Lower lobe of right lung (tissue), 2 donors: ENCODE data around the gene RAD18. TPM values are rescaled to one million over a fixed set of nuclear protein-coding genes. Genes with fewer than 3 reads are reported as not detected.

Source experiments
- ATAC-seq, 2 donors: fragments of 200-7000 bp; cut with Tn5 transposase; one replicate each; pipeline ENCODE4 v1.9.1; 2020 to 2022; ENCODE audit warnings: mild to moderate bottlenecking in 2 of 2, moderate library complexity in 2 of 2
- DNase-seq: peaks from one replicate; pipeline ENCODE4 v3.0.0-alpha.2; 2020
- H3K27ac ChIP-seq: fragments of 200-600 bp; one replicate; pipeline ENCODE4 v1.8.0; 2022
- H3K27me3 ChIP-seq: fragments of 200-600 bp; one replicate; pipeline ENCODE4 v1.8.0; 2022; ENCODE audit warnings: low read depth
- H3K36me3 ChIP-seq: fragments of 200-600 bp; one replicate; pipeline ENCODE4 v1.8.0; 2022; ENCODE audit warnings: mild to moderate bottlenecking
- H3K4me1 ChIP-seq: fragments of 200-600 bp; one replicate; pipeline ENCODE4 v1.8.0; 2022
- H3K4me3 ChIP-seq: fragments of 200-600 bp; one replicate; pipeline ENCODE4 v1.8.0; 2022; ENCODE audit warnings: mild to moderate bottlenecking
- H3K9me3 ChIP-seq: fragments of 200-600 bp; one replicate; pipeline ENCODE4 v1.8.0; 2022
- intact Hi-C: fragments of 100-400 bp; cut with DNase I; formaldehyde crosslinking; loops from one replicate; pipeline ENCODE4 v1.11.0; 2022
- total RNA-seq: library from RNA; stranded (reverse); fragmentation: NEBNext Ultra II Directional; extraction: Animal tissue kit (Norgen Biotek cat#: 25700); gene quantifications from one replicate; pipeline ENCODE4 v1.2.1, GENCODE V29; 2021
- TF ChIP-seq, protein P1 (sequence below): fragments of 200-600 bp; IDR thresholded peaks from one replicate; pipeline ENCODE4 v1.8.0; 2022; ENCODE audit warnings: antibody characterized with exemption, mild to moderate bottlenecking
- donor health status: DM: no; HTN: yes; CAD: no; lungs with severe emphysema.

RAD18 gene
- total RNA-seq, 1 donor from 2014 or later: 12.6 TPM

DNA sequence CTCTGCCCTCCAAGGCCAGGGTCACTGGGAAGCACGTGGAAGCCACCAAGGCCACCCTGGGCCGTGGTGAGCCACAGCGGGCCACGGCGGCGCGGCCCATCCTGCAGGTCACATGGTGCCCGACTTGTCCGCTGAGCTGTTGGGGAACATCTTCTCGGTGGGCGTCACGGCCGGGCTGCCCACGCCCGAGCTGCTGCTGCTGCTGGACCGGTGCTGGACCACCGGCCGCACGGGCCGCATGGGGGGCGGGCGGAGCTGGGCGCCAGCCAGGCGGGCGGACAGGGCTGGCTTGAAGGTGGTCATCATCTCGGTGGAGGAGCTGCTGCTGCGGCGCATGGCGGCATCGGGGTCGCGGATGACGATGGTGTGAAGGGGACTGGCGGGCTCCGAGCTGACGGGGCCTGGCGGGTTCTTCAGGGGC, 22.1 kb upstream of the RAD18 start:
- intact Hi-C loops: no loop called here

GRCh38 chr3:8984526-8984925, 21.3 kb upstream of the RAD18 start:
- H3K9me3 ChIP-seq: peaks cover under 1% of the 10 kb centered on the region
- intact Hi-C loops: loop anchor here (5.0 kb wide), 1 partner anchor 318 kb away; no protein-coding TSS in a partner anchor
- ATAC-seq (no peak), DNase-seq (no peak)
- H3K27me3 ChIP-seq: no peaks in the 10 kb centered on the region
- no peak overlapping the region for H3K27ac ChIP-seq
- H3K36me3 ChIP-seq: no peaks in the 10 kb centered on the region
- no peaks in the 10 kb centered on the region for H3K4me1 ChIP-seq
- H3K4me3 ChIP-seq: no peak overlapping the region
- TF ChIP-seq, protein P1, sequence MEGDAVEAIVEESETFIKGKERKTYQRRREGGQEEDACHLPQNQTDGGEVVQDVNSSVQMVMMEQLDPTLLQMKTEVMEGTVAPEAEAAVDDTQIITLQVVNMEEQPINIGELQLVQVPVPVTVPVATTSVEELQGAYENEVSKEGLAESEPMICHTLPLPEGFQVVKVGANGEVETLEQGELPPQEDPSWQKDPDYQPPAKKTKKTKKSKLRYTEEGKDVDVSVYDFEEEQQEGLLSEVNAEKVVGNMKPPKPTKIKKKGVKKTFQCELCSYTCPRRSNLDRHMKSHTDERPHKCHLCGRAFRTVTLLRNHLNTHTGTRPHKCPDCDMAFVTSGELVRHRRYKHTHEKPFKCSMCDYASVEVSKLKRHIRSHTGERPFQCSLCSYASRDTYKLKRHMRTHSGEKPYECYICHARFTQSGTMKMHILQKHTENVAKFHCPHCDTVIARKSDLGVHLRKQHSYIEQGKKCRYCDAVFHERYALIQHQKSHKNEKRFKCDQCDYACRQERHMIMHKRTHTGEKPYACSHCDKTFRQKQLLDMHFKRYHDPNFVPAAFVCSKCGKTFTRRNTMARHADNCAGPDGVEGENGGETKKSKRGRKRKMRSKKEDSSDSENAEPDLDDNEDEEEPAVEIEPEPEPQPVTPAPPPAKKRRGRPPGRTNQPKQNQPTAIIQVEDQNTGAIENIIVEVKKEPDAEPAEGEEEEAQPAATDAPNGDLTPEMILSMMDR: no peak

More for the DNA sequence above, 22.1 kb upstream of the RAD18 start:
- Histone ChIP-seq H3K36me3 (no peaks in the 10 kb centered on the region), H3K27ac (no peak overlapping the region), H3K27me3 (no peaks in the 10 kb centered on the region), H3K4me3 (no peak overlapping the region), H3K9me3 (no peaks in the 10 kb centered on the region), H3K4me1 (no peaks in the 10 kb centered on the region)
- ATAC-seq (no peak), DNase-seq (no peak)
- TF ChIP-seq, protein P1: no peak

GRCh38 chr3:8984081-8984480, 20.8 kb upstream of the RAD18 start:
- H3K4me1 ChIP-seq: no peaks in the 10 kb centered on the region
- no peaks in the 10 kb centered on the region for H3K27me3 ChIP-seq
- no peak overlapping the region for H3K4me3 ChIP-seq
- intact Hi-C loops: loop anchor here (5.0 kb wide), 1 partner anchor 318 kb away; no protein-coding TSS in a partner anchor
- peaks cover 5% of the 10 kb centered on the region for H3K9me3 ChIP-seq
- ATAC-seq (no peak), DNase-seq (no peak)
- H3K36me3 ChIP-seq: no peaks in the 10 kb centered on the region
- H3K27ac ChIP-seq: no peak overlapping the region
- TF ChIP-seq, protein P1: no peak

DNA sequence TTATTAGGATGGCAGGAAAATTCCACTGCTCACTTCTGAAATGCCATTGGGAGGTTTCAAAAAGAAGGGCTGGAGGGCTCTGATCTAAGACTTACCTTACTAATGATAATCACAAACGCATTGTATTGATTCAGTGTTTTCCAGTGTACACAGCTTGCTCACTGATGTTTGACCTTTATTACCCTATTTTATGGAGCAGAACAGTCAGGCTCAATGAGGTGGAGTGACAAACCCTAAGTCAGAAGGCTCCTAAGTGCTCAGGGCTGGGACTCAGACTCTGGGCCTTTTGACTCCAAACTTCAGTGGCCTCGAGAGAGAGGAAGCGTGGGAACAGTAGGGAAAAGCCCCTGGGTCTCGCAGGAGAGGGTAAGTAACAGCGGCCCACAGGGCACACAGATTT, 20.3 kb upstream of the RAD18 start:
- TF ChIP-seq, protein P1: no peak
- Histone ChIP-seq H3K9me3 (peaks cover 6% of the 10 kb centered on the region), H3K4me3 (no peak overlapping the region), H3K4me1 (no peaks in the 10 kb centered on the region), H3K36me3 (no peaks in the 10 kb centered on the region), H3K27me3 (no peaks in the 10 kb centered on the region), H3K27ac (no peak overlapping the region)
- ATAC-seq (no peak), DNase-seq (no peak)
- intact Hi-C loops: loop anchor here (5.0 kb wide), 1 partner anchor 319 kb away; no protein-coding TSS in a partner anchor

GRCh38 chr3:8983026-8983425, 19.8 kb upstream of the RAD18 start:
- ATAC-seq (no peak), DNase-seq (no peak)
- no peaks in the 10 kb centered on the region for H3K27me3 ChIP-seq
- peaks cover 6% of the 10 kb centered on the region for H3K9me3 ChIP-seq
- no peaks in the 10 kb centered on the region for H3K36me3 ChIP-seq
- H3K27ac ChIP-seq: no peak overlapping the region
- no peaks in the 10 kb centered on the region for H3K4me1 ChIP-seq
- H3K4me3 ChIP-seq: no peak overlapping the region
- TF ChIP-seq, protein P1: no peak
- intact Hi-C loops: loop anchor here (5.0 kb wide), 1 partner anchor 319 kb away; no protein-coding TSS in a partner anchor
